Vagina (tissue), 2 donors: Measurements from ENCODE around the gene MS4A15. TPM values are rescaled to one million over a fixed set of nuclear protein-coding genes. Genes with fewer than 3 reads are reported as not detected.
"Not testable (repeated sequence)": the region's sequence is repeated elsewhere in the genome, so short reads cannot be mapped to it uniquely, and the experiment has no call there.

ENCODE experiments used
- DNase-seq, 2 donors: peaks; one replicate each; pipeline ENCODE4 v3.0.0-alpha.2; 2017; ENCODE audit errors: extremely low spot score in 2 of 2
- H3K27ac ChIP-seq: fragments of 200-600 bp; sonication (generic); one replicate; pipeline ENCODE4 v1.5.1; 2019
- H3K27me3 ChIP-seq: fragments of 200-600 bp; sonication (generic); one replicate; pipeline ENCODE4 v1.5.1; 2019
- H3K36me3 ChIP-seq, 2 donors: fragments of 200-600 bp; sonication (generic); one replicate each; pipeline ENCODE4 v1.5.1; 2017 to 2019
- H3K4me1 ChIP-seq: fragments of 200-600 bp; sonication (generic); one replicate; pipeline ENCODE4 v1.5.1; 2019
- H3K4me3 ChIP-seq, 2 donors: fragments of 200-600 bp; sonication (generic); 1 replicate in 1 of 2; 2 replicates in 1 of 2; pipeline ENCODE4 v1.5.1; 2016 to 2019
- H3K9me3 ChIP-seq: fragments of 200-600 bp; sonication (generic); one replicate; pipeline ENCODE4 v1.5.1; 2019
- POLR2A ChIP-seq, 2 donors: fragments of 450-650 bp; IDR thresholded peaks; one replicate each; pipeline ENCODE4 v1.6.1; 2017; ENCODE audit warnings: antibody characterized with exemption in 2 of 2, mild to moderate bottlenecking in 2 of 2, moderate library complexity in 2 of 2
- POLR2AphosphoS5 ChIP-seq, 2 donors: sonication (generic); formaldehyde crosslinking; IDR thresholded peaks; one replicate each; pipeline ENCODE4 v1.9.0; 2017; ENCODE audit warnings: antibody characterized with exemption in 2 of 2, mild to moderate bottlenecking in 2 of 2, low read depth in 1 of 2; ENCODE audit not compliant: insufficient read depth in 1 of 2
- intact Hi-C: fragments of 100-400 bp; cut with DNase I; formaldehyde crosslinking; loops from one replicate; pipeline ENCODE4 v1.15.1; 2023
- total RNA-seq: library from RNA; depleted of rRNA; stranded (reverse); fragments of >200 nt; gene quantifications from one replicate; pipeline ENCODE4 v1.2.3, GENCODE V29; 2016
- TF ChIP-seq, protein P1 (sequence below), 3 experiments: fragments of 450-650 bp in 2 of 3; fragments of 200-600 bp in 1 of 3; sonication (generic) in 1 of 3; IDR thresholded peaks; one replicate each; pipeline ENCODE4 v1.5.1; 2017 to 2019; ENCODE audit warnings: antibody characterized with exemption in 3 of 3, mild to moderate bottlenecking in 2 of 3, moderate library complexity in 2 of 3

Gene MS4A15
- total RNA-seq, 1 donor from 2014 or later = not detected

DNA sequence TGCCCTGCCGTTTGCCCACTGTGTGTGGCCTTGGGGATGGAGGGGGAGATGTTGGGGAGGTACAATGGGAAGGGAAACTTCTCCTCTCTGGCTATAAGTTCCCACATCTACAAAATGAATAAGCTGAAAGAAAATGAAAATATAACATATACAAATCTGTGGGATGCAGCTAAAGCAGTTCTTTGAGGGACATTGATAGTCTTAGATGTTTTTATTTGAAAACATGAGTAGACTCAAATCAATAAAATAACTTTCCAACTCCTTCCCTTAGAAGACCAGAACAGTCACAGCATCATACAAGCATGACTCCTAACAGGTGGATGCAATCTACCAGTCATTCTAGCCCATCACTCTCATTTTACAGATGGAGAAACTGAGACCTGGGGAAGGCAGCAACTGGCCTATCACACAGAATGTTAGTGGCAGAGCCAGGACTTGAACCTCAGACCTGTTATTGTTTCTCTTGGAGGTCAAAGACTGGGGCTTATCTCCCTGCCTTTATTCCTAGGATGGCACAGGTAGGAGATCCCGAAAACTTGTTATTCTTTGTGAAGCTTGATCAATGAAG is 60.0 kb downstream of the MS4A15 start:
- TF ChIP-seq, protein P1, sequence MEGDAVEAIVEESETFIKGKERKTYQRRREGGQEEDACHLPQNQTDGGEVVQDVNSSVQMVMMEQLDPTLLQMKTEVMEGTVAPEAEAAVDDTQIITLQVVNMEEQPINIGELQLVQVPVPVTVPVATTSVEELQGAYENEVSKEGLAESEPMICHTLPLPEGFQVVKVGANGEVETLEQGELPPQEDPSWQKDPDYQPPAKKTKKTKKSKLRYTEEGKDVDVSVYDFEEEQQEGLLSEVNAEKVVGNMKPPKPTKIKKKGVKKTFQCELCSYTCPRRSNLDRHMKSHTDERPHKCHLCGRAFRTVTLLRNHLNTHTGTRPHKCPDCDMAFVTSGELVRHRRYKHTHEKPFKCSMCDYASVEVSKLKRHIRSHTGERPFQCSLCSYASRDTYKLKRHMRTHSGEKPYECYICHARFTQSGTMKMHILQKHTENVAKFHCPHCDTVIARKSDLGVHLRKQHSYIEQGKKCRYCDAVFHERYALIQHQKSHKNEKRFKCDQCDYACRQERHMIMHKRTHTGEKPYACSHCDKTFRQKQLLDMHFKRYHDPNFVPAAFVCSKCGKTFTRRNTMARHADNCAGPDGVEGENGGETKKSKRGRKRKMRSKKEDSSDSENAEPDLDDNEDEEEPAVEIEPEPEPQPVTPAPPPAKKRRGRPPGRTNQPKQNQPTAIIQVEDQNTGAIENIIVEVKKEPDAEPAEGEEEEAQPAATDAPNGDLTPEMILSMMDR (IDR thresholded peaks at IDR 0.05) = no peak
- TF ChIP-seq POLR2A (IDR thresholded peaks at IDR 0.05) = no peak
- no peak for TF ChIP-seq POLR2AphosphoS5 (IDR thresholded peaks at IDR 0.05; ENCODE audit: insufficient read depth in 1 of 2, low read depth in 1 of 2)
- Histone ChIP-seq H3K4me1 (no peaks in the 10 kb centered on the region), H3K4me3 (no peak overlapping the region), H3K27me3 (no peaks in the 10 kb centered on the region), H3K36me3 (no peaks in the 10 kb centered on the region), H3K9me3 (peaks cover 8% of the 10 kb centered on the region), H3K27ac (no peak overlapping the region)
- DNase-seq = no peak
- intact Hi-C loops = no loop called here

DNA sequence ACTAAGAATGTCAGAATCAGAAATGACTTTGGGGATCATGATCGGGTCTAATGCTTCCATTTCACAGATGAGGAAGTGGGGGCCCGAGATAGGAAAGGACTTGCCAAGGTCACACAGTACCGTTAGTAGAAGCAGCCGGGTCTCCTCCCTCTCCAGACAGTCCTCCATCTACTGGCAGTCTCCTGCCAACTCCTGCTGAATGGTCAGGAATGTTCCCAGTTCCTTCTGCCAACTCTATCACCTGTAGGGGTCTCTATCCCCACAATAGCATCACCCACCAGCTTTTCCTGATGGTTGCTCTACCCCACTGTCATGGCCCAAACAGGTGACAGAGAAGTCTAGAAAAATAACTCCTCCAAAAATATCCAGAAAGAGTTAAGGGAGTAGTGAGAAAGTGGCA is 61.4 kb downstream of the MS4A15 start:
- Histone ChIP-seq H3K9me3 (peaks cover 8% of the 10 kb centered on the region), H3K4me3 (no peak overlapping the region), H3K4me1 (no peaks in the 10 kb centered on the region), H3K36me3 (no peaks in the 10 kb centered on the region), H3K27me3 (no peaks in the 10 kb centered on the region), H3K27ac (no peak overlapping the region)
- TF ChIP-seq POLR2AphosphoS5 (IDR thresholded peaks at IDR 0.05; ENCODE audit: insufficient read depth in 1 of 2, low read depth in 1 of 2) (no peak), POLR2A (IDR thresholded peaks at IDR 0.05) (no peak)
- TF ChIP-seq, protein P1 (IDR thresholded peaks at IDR 0.05) = no peak
- DNase-seq = no peak
- intact Hi-C loops = no loop called here

DNA sequence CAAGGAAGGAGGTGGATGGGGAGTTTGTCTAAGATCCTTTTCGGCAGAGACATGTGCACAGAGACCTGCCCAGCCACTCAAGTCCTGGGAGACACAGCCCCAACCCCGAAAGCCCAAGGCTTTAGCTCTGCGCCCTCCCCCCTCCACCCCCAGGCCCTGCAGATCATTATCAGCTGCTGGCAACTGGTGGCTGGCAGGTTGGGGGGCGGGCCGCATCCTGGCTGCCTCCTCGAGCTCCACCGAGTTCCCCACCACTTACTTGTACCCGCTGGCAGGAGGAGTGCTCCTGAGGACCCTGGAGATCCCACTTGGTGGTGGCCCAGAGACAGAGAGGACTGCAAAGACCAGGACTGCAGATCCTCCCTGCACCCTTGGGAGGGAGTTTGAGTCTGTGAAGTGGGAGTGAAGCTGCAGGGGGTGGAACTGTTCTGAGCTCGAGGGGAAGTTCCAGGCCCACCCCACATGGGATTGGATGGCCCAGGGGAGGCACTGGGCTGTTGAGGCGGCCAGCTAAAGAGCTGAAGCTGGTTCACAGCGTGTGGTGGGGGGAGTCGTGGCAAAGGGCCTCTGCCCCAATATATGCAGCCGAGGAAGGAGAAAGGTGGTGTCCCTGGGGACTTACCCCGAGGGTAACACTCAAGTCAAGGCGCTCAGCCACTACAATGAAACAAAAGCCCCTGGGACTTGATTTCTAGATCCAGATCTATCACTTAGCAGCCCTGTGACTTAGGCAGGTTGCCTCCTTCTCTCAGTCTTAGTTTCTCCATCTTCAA is 65.3 kb downstream of the MS4A15 start:
- TF ChIP-seq, protein P1 (IDR thresholded peaks at IDR 0.05) = no peak
- TF ChIP-seq POLR2AphosphoS5 (IDR thresholded peaks at IDR 0.05; ENCODE audit: insufficient read depth in 1 of 2, low read depth in 1 of 2) (no peak), POLR2A (IDR thresholded peaks at IDR 0.05) (no peak)
- H3K4me1 ChIP-seq = no peaks in the 10 kb centered on the region
- no peak overlapping the region for H3K27ac ChIP-seq
- no peaks in the 10 kb centered on the region for H3K36me3 ChIP-seq
- no peak for DNase-seq
- peaks cover 3% of the 10 kb centered on the region for H3K9me3 ChIP-seq
- H3K4me3 ChIP-seq = no peak overlapping the region
- H3K27me3 ChIP-seq = no peaks in the 10 kb centered on the region
- intact Hi-C loops = no loop called here

DNA sequence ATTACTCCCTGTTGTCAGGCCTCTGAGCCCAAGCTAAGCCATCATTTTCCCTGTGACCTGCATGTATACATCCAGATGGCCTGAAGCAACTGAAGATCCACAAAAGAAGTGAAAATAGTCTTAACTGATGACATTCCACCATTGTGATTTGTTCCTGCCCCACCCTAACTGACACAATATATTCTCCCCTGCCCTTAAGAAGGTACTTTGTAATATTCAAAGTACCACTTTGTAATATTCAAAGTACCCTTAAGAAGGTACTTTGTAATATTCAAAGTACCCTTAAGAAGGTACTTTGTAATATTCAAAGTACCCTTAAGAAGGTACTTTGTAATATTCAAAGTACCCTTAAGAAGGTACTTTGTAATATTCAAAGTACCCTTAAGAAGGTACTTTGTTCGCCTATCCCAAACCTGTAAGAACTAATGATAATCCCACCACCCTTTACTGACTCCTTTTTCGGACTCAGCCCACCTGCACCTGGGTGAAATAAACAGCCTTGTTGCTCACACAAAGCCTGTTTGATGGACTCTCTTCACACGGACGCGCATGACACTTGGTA is 67.2 kb downstream of the MS4A15 start:
- H3K27ac ChIP-seq, H3K4me1 ChIP-seq, H3K9me3 ChIP-seq, H3K27me3 ChIP-seq, intact Hi-C loops, H3K4me3 ChIP-seq, DNase-seq, H3K36me3 ChIP-seq: not testable (repeated sequence)

DNA sequence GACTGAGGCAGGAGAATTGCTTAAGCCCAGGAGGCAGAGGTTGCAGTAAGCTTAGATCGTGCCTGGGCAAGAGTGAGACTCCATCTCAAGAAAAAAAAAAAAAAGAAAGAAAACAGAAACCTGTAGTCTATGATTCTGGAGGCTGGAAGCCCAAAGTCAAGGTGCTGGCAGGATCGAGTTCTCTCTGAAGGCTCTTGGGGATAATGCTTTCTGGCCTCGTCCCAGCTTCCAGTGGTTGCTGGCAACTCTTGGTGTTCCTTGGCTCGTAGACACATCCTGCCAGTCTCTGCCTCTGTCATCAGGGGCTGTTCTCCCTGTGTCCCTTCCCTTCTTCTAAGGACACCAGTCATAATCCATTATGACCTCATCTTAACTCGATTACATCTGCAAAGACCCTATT is 68.5 kb downstream of the MS4A15 start:
- no peak overlapping the region for H3K27ac ChIP-seq
- no peaks in the 10 kb centered on the region for H3K36me3 ChIP-seq
- TF ChIP-seq POLR2A (IDR thresholded peaks at IDR 0.05) (no peak), POLR2AphosphoS5 (IDR thresholded peaks at IDR 0.05; ENCODE audit: insufficient read depth in 1 of 2, low read depth in 1 of 2) (no peak)
- TF ChIP-seq, protein P1 (IDR thresholded peaks at IDR 0.05) = no peak
- intact Hi-C loops = no loop called here
- H3K27me3 ChIP-seq = no peaks in the 10 kb centered on the region
- H3K4me3 ChIP-seq = no peak overlapping the region
- no peaks in the 10 kb centered on the region for H3K9me3 ChIP-seq
- no peaks in the 10 kb centered on the region for H3K4me1 ChIP-seq
- DNase-seq = no peak
